GF-D8 (cell line): ENCODE results near the gene RCC1.
"Not testable (repeated sequence)": the region's sequence is repeated elsewhere in the genome, so short reads cannot be mapped to it uniquely, and the experiment has no call there.

ENCODE experiments used
- DNase-seq: peaks from one replicate; lab custom pipeline; 2025; lab: John Stamatoyannopoulos, UW

Gene RCC1

DNA sequence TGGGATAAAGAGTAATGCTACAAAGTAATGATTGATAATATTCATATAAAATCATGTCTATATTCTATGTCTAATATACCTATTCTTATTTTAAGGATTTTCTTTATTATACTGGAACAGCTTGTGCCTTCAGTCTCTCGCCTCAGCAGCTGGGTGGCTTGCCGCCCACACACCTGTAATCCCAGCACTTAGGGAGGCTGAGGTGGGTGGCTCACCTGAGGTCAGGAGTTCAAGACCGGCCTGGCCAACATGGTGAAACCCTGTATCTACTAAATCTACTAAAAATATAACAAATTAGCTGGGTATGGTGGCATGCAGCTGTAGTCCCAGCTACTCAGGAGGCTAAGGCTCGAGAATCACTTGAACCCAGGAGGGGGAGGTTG is 39.4 kb downstream of the RCC1 start:
- no peak for DNase-seq

DNA sequence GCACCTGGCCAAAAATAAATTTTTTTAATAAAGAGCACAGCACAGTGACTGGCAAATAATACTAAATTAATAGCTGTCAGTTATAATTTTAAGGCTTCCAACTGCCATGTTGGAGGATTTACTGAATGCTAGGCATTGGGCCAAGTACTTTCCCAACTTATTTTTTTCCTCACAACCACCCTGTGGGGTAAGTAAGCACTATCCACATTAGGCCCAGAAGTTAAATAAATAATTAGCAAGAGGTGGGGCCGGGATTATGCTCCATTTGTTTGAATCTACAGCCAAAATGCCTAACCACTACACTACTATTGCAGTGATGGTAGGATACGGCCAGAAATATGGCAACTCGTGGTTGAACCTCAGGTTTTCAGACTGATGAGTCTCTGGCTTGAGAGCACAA is 42.5 kb downstream of the RCC1 start:
- no peak for DNase-seq

DNA sequence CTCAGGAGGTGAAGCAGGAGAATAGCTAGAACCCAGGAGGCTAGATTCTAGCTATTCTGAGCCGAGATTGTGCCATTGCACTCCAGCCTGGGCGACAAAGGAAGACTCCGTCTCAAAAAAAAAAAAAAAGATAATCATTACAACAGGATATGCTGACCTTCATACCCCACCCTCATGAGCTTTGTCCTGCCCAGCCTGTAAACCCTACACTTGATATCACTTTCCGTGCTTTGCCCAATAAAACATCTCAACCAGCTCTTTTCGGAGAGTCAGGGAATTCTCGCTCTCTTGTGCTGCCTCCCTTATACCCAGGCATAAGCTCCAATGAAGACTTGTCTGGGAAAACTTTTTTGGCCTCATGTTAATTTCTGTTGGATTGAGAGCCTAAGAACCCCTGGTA is 45.5 kb downstream of the RCC1 start:
- no peak for DNase-seq

DNA sequence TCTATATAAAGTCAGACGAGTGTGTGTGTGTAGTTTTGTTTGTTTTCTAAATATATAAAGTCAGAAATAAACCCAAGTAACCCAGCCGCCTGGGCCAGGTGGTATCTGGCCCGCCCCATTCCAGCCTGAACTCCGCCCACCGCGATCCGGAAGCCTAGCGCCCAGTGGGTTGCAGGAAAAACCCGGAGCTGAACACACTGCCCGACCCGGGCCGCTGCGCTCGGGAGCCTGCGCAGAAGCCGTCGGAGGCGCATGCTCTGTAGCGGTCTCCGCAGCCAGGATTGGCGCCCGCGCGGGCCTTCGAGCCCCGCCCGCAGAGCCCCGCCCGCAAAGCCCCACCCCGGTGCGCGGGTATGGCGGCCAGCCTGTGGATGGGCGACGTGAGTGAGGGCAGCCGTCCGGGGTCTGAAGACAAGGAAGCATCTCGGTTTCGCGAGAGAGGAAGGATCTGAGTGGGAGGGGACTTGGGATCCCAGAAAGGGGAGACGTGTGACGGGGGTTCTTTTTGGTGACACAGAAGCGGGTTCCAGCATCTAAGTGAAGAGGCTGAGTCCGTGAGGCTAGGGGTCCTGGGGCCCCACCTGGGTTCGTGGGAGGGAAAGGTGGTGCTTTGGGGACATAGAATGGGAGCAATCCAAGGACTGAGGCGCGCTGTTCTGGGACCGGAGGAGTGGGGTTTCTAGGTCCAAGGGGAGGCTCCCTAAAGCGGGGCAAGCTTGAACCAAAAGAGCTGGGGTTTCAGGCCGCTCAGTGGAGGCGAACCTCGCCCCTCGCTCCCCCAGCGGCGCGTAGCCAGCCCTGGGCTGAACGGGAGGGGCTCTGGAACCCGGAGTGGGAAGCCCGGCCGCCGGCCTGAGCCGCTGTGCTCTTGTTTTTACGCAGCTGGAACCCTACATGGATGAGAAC is 47.2 kb downstream of the RCC1 start, which contains the start of gene TRNAU1AP:
Gene TRNAU1AP, plus strand, starts transcription at position 328 of the 906 bp plus-strand sequence. Its CDS starts 26 bp downstream, at position 354.
- peak; percentile 88 for DNase-seq

DNA sequence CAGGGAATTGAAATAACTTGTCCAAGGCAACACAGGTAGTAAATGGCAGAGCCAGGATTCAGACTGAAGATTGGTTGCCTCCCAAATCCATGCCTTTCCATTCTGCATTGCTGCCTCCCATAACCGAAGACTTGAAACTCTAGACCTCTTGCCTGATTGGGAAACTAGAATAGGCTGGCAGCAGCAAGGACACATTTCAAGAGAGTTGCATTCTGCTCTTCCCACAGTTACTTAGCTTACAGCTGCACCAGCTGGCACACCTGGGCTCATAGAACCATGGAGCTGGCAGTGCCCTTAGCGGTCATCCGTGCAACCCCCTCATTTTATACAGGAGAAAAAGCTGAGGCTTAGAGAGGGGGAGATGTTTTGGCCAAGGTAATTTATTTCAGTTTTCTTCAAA is 55.0 kb downstream of the RCC1 start:
- no peak for DNase-seq

DNA sequence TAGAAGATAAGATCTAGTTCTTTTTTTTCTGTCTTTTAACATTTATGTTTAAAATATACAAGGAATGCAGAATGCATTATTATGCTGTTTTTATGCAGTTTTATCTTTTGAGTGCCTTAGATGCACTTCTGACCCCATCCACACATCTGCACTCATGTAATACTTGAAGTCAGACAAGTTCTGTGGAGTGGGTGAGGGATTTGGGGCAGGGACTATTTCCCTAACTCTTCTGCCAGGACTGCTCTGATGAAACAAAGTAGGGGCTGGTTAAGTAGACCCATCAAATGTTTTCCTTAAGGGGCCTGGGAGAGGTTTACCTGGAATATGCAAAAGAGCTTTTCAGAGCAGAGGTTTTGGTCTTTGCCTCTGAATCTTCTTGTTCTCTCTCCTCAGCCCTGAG is 58.5 kb downstream of the RCC1 start:
- DNase-seq, result no peak

DNA sequence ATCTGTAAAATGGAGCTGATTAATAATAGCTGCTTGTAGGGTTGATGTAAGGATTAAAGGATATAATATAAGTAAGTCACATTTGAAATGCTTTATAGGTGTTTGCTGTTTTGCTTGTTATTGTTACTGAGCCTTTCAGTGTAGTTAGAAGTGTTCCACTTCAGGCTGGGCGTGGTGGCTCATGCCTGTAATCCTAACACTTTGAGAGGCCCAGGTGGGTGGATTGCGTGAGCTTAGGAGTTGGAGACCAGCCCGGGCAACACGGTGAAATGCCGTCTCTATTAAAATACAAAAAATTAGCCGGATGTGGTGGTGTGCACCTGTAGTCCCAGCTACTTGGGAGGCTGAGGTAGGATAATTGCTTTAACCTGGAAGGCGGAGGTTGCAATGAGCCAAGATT is 59.2 kb downstream of the RCC1 start:
- no peak for DNase-seq

DNA sequence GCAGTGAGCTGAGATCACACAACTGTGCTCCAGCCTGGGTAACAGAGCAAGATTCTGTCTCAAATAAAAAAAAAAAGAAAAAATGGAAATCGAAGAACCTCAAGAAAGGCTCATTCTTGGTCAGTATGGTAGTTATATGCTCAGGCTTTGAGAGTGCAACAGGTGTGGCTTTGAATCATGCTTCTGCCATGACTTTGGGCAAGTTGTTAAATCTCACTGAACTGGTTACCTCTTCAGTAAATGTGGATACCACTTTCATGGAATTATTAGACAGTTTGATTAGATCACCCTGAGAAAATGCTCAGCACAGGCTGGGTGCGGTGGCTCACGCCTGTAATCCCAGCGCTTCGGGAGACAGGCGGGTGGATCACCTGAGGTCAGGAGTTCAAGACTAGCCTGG is 59.9 kb downstream of the RCC1 start:
- no peak for DNase-seq

DNA sequence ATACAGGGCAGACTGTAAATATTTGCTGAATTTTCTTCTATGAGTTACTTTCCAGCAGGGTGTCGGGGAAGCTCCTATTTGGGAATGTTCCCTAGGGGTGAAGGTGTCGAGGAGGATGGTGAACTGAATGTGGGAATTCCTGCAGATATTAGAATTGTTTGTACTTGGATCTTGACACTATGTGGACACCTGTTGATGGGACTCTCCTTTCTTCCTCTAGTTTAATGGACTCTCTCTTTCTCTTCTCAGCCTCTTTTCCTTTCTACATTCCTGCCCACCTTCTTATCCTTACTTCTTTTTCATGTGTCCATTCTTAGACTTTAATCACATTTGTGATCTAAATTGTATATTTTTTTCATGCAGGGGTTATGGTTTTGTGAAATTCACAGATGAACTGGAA is 61.1 kb downstream of the RCC1 start:
- DNase-seq, result no peak

DNA sequence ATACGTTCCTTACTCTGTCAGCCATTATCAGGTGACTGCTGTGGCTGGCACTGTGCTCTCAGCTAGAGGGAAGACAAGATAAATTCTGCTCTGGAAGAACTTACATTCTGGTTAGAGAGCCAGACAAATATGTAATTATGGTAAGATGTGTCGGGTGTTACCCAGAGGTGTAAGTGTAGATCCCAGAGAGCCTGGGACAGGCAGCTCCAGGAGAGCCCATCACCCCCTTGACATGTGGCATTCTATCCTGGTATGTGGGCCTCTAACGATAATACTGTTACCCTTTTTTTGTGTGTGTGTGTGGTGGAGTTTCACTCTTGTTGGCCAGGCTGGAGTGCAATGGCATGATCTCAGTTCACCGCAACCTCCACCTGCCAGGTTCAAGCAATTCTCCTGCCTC is 66.1 kb downstream of the RCC1 start:
- no peak for DNase-seq

DNA sequence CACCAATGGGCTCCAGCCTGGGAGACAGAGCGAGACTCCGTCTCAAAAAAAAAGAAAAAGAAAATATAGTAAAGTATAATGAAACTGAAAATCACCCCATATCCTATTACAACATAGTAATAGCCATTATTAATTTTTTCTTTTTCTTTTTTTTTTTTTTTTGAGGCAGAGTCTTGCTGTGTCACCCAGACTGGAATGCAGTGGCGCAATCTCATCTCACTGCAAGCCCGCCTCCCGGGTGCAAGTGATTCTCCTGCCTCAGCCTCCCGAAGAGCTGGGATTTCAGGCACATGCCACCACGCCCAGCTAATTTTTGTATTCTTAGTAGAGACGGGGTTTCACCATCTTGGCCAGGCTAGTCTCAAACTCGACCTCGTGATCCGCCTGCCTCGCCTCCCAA is 67.0 kb downstream of the RCC1 start:
- not testable (repeated sequence) for DNase-seq

DNA sequence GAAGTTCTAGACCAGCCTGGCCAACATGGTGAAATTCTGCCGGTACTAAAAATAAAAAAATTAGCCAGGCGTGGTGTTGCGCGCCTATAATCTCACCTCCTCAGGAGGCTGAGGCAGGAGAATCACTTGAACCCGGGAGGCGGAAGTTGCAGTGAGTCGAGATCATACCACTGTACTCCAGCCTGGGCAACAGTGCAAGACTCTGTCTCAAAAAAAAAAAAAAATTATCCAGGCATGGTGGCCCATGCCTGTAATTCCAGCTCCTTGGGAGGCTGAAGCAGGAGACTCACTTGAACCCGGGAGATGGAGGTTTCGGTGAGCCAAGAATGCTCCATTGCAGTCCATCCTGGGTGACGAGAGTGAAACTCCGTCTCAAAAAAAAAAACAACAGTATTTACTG is 67.7 kb downstream of the RCC1 start:
- no peak for DNase-seq

DNA sequence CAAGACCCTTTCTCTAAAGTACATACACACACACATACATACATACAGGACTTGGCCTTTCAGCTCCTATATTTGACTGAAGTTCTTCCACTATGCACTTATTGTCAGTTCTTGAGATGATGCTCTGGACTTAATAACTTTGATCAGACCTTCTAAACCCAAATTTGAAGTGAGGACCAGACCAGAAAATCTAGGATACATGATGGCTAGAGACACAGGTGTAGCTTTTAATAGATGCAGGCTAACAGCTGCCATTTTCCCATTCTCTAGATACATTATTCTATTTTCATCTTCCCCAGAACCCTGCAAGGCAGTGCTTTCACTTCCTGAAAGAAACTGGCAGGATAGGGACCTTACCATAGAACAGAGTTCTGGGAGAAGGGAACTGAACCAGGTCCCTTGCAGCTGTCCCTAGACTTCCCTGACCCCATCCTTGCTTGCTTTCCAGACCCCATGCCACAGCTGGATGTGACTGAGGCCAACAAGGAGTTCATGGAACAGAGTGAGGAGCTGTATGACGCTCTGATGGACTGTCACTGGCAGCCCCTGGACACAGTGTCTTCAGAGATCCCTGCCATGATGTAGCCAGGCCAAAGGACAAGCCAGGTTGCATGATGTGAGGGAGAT is 71.3 kb downstream of the RCC1 start:
- no peak for DNase-seq

DNA sequence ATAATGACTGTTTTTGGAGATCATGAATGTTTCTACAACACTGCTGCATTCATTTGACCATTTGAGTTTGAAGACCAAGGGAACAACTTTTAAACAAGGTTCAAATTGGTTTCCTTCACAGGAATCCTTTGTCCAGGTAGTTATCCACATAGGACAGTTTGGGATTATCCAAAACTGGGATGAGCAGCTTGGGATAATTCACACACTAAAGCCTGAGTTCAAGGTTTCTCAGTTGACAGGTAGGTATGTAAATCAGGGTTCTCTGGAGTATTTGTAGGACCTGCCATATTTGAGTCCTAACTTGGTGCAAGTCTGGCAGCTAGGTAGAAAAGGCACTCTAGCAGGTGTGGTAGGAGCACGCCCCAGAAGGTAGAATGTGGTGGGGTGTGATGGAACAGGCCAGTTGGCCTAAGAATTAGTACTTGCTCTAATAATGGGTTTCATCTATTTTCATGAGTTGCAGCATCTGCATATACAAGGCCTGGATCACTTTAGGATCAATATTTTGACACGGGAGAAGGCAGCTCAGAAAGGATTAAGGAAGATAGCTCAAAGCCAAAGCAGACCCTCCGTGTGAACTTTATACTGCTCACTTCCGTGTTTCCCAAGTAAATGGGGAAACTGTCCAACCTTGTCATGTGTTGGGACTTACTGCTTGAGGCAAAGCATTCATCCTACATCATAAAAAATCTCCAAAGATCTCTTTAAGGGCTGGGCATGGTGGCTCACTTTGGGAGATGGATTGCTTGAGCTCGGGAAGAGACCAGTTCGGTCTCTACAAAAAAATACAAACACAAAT is 72.1 kb downstream of the RCC1 start:
- no peak for DNase-seq

DNA sequence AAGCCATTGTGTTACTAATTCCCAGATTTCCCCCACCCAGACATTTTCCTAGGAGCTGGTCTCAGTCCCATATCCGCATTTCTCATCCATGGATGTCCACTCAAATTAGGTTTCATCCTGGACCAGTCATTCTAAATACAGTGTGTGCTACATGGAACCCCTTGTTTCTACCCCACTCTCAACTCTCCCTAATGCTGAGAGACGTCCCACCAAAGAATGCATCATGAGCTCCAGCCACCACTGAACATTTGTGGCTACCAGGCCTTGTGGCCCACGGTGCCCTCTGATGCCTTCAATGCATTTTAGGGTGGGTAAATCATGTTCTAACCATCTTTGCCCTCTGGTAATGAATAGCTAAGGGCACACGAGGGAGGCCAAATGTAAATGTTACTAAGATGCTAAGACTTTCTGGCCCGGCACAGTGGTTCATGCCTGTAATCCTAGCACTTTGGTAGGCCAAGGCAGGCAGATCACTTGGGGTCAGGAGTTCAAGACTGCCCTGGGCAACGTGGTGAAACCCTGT is 72.9 kb downstream of the RCC1 start:
- DNase-seq, result no peak

DNA sequence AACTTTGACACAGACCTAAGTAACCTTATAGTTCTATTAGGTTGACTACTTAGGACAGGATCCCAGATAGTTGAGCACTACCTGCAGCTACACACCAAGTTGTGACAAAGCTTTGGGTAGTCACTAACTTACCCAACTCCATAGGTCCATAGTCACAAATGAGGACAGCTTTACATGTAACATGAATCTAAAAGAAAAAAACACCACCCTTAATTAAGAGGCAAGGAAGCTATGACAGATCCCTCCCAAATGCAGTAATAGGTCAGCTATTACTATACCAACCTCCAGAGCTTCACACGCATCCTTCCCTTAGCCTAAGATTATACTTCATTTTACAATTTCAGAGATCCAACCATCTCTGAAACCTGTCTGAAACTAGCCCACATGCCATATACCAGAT is 73.6 kb downstream of the RCC1 start:
- no peak for DNase-seq

DNA sequence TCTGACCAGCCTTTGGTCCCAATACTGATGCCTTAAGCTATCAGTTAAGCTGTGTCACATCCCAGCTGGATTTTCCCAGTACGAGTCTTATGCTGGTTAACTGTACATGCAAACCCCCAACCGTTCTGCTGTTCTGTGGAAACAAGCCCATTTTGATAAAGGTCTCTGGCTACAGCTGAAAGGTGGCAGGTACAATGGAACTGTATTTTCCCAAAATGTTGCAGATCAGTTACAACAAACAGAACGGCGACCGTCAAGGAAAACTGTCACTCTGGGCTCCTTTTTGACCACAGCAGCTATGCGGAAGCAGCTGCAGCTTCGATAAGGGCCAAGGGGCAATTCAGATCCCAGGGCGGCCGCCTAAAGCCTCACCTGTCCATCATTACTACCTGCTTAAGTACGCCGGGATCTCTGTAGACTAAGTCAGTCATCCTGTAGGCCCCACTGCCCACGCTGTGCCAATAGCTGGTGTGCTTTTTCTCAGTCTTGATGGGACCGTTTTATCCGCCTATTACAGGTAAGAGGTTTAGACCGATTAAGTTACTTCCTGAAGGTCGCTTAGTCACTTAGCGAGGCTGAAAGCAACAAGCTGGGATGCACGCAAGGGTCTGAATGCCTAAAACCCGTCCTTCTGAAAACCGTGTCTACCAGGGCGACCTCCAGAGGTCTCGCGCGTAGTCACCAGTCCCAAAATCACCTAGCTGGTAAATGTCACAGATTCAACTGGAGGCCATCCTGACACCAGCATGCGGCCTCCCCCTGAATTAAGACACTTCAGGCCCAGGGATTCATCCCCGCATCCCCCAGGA is 75.1 kb downstream of the RCC1 start:
- peak; percentile 14 for DNase-seq

DNA sequence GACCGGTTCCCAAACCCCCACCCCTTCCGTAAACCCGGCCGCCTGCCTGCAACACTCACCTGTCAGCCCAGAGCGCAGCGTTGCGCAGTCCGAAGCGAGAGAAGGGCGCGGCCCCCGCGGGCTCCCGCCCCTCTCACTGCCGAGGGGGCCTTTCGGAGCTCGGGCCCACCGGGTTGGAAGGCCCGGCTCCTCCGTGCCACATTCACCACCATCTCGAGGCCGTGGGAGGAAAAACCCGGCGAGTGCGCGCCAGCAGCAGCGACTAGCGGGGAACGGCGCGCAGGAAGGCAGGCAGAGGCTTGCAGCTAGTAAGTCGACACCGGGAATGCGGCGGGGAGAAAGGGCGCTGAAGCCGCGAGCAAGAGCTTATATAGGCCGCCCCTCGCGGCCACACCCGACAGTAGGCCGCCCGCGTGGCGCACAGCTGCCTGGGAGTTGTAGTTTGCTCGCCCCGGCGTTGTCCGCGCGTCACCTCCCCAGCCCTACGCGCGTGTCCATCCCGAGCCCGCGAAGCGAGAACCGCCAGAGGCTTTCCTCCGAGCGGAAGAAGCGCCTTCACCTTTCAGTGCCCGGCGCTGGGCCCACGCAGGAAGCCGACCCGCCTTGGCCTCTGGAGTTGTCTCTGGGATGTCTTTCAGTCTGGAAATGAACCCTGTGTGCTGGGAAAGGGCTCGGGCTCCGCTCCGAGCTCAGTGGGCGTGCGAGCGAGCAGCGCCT is 75.8 kb downstream of the RCC1 start:
- peak; percentile 91 for DNase-seq

DNA sequence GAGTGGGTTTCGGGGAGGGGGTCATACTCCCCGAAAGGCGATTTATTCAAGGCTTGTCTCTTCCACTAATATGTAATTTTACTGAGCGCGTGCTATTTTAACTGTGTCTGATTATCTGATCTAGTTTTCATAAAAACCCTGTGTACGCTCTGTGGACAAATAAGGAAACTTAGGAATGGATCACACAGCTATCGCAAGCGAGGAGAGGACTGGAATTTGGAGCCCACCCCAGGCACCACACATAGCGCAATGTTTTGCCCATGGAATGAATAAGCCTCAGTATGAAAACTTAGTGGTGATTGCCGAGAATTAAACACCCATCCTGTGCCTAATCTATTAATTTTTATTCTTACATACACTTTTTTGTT is 76.4 kb downstream of the RCC1 start:
- DNase-seq, result no peak

DNA sequence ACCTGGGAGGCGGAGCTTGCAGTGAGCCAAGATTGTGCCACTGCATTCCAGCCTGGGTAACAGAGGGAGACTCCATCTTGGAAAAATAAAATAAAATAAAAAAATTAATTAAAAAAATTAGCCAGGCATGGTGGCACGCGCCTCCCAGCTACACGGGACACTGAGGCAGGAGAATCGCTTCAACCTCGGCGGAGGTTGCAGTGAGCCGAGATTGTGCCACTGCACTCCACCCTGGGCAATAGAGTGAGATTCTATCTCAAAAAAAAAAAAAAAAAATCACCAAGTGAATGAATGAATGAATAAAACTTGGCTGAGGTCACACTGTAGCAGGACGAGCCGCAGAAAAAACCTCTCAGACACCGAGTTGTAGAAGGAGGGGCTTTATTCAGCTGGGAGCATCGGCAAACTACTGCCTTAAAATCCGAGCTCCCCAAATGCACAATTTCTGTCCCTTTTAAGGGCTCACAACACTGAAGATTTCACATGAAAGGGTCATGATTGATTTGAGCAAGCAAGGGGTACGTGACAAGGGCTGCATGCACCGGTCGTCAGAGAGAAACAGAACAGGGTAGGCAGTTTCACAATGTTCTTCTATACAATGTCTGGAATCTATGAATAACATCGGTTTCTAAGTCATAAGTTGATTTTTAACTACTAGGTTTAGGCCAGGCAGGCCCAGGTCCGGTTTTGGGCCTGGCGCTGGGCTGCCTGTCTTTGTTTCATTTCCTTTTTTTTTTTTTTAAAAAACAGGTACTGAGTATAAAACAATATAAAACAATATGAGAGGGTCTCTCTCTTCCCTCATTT is 80.9 kb downstream of the RCC1 start:
- not testable (repeated sequence) for DNase-seq
